22Rv1 (cell line): ENCODE data around the gene ZBTB9.

Source experiments
- ZFX ChIP-seq: fragments of 450-650 bp; IDR thresholded peaks from 2 replicates; pipeline ENCODE4 v1.6.1; 2017; ENCODE audit warnings: antibody characterized with exemption, borderline replicate concordance
- TF ChIP-seq, protein P1 (sequence below): fragments of 450-650 bp; IDR thresholded peaks from 2 replicates; pipeline ENCODE4 v1.5.1; 2017; ENCODE audit warnings: mild to moderate bottlenecking

DNA sequence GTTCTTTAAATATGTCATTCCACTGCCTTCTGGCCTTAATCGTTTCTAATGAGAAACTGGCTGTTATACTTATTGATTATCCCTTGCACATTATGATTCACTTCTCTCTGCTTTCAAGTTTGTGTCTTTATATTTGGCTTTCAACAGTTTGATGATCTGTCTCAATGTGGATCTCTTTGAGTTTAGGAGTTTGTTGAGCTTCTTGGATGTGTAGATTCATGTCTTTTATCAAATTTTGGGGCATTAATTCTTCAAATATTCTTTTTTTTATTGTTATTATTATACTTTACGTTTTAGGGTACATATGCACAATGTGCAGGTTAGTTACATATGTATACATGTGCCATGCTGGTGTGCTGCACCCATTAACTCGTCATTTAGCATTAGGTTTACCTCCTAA is 29.3 kb downstream of the ZBTB9 start:
- TF ChIP-seq, protein P1, sequence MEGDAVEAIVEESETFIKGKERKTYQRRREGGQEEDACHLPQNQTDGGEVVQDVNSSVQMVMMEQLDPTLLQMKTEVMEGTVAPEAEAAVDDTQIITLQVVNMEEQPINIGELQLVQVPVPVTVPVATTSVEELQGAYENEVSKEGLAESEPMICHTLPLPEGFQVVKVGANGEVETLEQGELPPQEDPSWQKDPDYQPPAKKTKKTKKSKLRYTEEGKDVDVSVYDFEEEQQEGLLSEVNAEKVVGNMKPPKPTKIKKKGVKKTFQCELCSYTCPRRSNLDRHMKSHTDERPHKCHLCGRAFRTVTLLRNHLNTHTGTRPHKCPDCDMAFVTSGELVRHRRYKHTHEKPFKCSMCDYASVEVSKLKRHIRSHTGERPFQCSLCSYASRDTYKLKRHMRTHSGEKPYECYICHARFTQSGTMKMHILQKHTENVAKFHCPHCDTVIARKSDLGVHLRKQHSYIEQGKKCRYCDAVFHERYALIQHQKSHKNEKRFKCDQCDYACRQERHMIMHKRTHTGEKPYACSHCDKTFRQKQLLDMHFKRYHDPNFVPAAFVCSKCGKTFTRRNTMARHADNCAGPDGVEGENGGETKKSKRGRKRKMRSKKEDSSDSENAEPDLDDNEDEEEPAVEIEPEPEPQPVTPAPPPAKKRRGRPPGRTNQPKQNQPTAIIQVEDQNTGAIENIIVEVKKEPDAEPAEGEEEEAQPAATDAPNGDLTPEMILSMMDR: no peak
- TF ChIP-seq ZFX: no peak
